IMR-90 (cell line): ENCODE results near the gene SNRNP25. TPM values are rescaled to one million over a fixed set of nuclear protein-coding genes. Genes with fewer than 3 reads are reported as not detected.

Experiments used
- CHD1 ChIP-seq: IDR thresholded peaks from 2 replicates; pipeline ENCODE4 v1.6.1; 2012; ENCODE audit warnings: low read depth, low read length, improper control_type of control experiment
- FOS ChIP-seq: fragments of 150-350 bp; IDR thresholded peaks from 2 replicates; pipeline ENCODE4 v1.6.1; 2016; ENCODE audit warnings: low read depth, low read length
- RFX5 ChIP-seq: IDR thresholded peaks from 2 replicates; pipeline ENCODE4 v1.8.0; 2012; ENCODE audit warnings: low read depth, mild to moderate bottlenecking, low read length, moderate library complexity
- polyA plus RNA-seq, 3 experiments: library from polyadenylated mRNA; depleted of rRNA; stranded (reverse); fragments of >200 nt; gene quantifications; 2 replicates each; pipeline ENCODE4 v1.2.3, GENCODE V29; 2012; ENCODE audit warnings: low replicate concordance in 1 of 3
- total RNA-seq: library from RNA; depleted of rRNA; stranded (reverse); fragments of >200 nt; gene quantifications from 2 replicates; pipeline ENCODE4 v1.2.3, GENCODE V29; 2012
- TF ChIP-seq, protein P1 (sequence below): fragments of 150-350 bp; IDR thresholded peaks from 2 replicates; pipeline ENCODE4 v1.6.1; 2017; ENCODE audit warnings: mild to moderate bottlenecking, antibody characterized with exemption, low read length, low read depth

Gene SNRNP25
- total and polyA plus RNA-seq, 2 of the 4 experiments (the other 2 are of a cell fraction), result 67.2 to 88.0 TPM

DNA sequence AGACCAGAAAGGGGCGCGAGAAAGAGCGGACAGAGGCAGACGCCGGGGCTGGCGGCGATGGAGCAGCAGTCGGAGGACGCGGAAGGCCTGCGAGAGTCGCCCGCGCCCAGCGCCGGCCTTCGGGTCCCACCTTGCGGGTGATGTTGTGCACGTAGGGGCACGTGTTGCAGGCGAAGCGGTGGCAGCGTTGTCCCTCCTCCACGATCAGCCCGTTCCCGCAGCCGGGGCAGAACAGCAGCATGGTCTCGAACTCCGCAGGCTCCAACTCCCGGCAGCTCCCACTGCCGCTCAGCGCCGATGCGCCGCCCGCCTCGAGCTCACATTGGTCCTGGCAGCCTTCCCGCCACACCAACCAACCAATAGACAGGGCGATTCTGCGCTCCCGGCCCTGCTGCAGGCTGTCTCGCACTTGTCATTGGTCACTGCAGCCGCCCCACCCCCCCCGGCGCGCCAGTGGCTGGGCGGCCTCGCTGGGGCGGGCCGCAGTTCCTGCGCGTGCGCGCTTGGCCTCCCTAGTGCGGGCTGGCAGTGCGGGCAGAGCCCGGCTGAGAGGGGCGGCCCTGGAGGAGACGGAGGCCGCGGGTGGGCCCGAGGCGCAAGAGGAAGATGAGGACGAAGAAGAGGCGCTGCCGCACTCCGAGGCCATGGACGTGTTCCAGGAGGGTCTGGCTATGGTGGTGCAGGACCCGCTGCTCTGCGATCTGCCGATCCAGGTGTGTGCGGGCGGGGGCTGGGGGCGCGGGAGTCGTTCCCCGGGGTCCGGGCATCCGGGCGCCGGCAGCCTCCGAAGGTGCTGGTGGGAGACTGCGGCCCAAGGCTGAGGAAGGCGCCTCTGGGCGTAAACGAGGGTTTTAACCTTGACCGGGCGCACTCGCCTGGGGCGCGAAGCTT, at the start of gene SNRNP25, which contains the start of gene POLR3K (continued):
- TF ChIP-seq, protein P1, sequence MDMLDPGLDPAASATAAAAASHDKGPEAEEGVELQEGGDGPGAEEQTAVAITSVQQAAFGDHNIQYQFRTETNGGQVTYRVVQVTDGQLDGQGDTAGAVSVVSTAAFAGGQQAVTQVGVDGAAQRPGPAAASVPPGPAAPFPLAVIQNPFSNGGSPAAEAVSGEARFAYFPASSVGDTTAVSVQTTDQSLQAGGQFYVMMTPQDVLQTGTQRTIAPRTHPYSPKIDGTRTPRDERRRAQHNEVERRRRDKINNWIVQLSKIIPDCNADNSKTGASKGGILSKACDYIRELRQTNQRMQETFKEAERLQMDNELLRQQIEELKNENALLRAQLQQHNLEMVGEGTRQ, result no peak
- TF ChIP-seq RFX5 (no peak), FOS (no peak), CHD1 (no peak)
